K562 (cell line): ENCODE data around the gene TIAM1. TPM values are rescaled to one million over a fixed set of nuclear protein-coding genes. Genes with fewer than 3 reads are reported as not detected.
A peak's percentile ranks its signal among the peaks of the same experiment; 100 is the strongest.

Experiments used
- ATAC-seq: fragments of 200-7000 bp; cut with Tn5 transposase; 3 replicates; pipeline ENCODE4 v1.9.1; 2020; ENCODE audit warnings: moderate library complexity
- BruUV-seq: library from RNA; stranded (reverse); fragments of 400-500 nt; replicated peaks from 2 replicates; lab custom pipeline; 2021; lab: Mats Ljungman, UMichigan
- CTCF ChIA-PET: fragments of 300-600 bp; formaldehyde crosslinking; extraction: SDS; loops from one replicate; lab custom pipeline; 2021; ENCODE audit warnings: low intra/inter-chr PET ratio; lab: Yijun Ruan, JAX
- POLR2A ChIA-PET: fragments of 300-600, 350-650 bp; sonication (Branson Sonifier 250); formaldehyde crosslinking; extraction: SDS; loops from one replicate; lab custom pipeline; 2021; ENCODE audit warnings: antibody characterized with exemption, inconsistent platforms; lab: Yijun Ruan, JAX
- DNase-seq, 4 experiments: peaks; one replicate each; pipeline versions ENCODE4 v3.0.0 to v3.0.0-alpha.2; 2011 to 2018; ENCODE audit warnings: low spot score in 3 of 4, mixed read lengths in 3 of 4; ENCODE audit errors: extremely low read depth in 1 of 4
- FAIRE-seq: peaks from 2 replicates; lab custom pipeline; 2011; peaks lifted over from hg19 to GRCh38; lab: Jason Lieb, UNC
- H2AFZ ChIP-seq: 2 replicates; pipeline ENCODE4 v1.6.0; 2011; ENCODE audit warnings: low read depth, low read length, control low read depth, inconsistent platforms
- H3K27ac ChIP-seq: fragments of 200-600 bp; 3 replicates; pipeline ENCODE4 v1.8.0; 2011; ENCODE audit warnings: low read depth, mild to moderate bottlenecking, control low read depth, inconsistent platforms, low read length, moderate library complexity, mixed read lengths; ENCODE audit errors: extremely low read depth
- H3K27me3 ChIP-seq, 2 experiments: fragments of 300-600 bp in 1 of 2; 2 replicates in 1 of 2; 3 replicates in 1 of 2; pipeline versions ENCODE4 v1.6.0 to v1.8.0; 2011; ENCODE audit warnings: inconsistent platforms in 2 of 2, low read length in 2 of 2, mild to moderate bottlenecking in 1 of 2, mixed read lengths in 1 of 2, moderate library complexity in 1 of 2; ENCODE audit not compliant: control insufficient read depth in 2 of 2, insufficient read depth in 2 of 2
- H3K36me3 ChIP-seq: fragments of 300-600 bp; 3 replicates; pipeline ENCODE4 v1.8.0; 2011; ENCODE audit warnings: mild to moderate bottlenecking, low read length, inconsistent platforms; ENCODE audit not compliant: control insufficient read depth, insufficient read depth
- H3K4me1 ChIP-seq, 2 experiments: fragments of 200-600 bp in 1 of 2; replicated peaks in 1 of 2; 2 replicates in 1 of 2; 3 replicates in 1 of 2; pipeline versions ENCODE4 v1.5.1 to v1.8.0; 2011; ENCODE audit warnings: inconsistent platforms in 2 of 2, low read length in 2 of 2, mild to moderate bottlenecking in 1 of 2, mixed read lengths in 1 of 2, moderate library complexity in 1 of 2; ENCODE audit not compliant: control insufficient read depth in 2 of 2, insufficient read depth in 2 of 2
- H3K4me2 ChIP-seq: 2 replicates; pipeline ENCODE4 v1.6.1; 2011; ENCODE audit warnings: low read length, control low read depth, inconsistent platforms, mixed read lengths; ENCODE audit not compliant: insufficient read depth
- H3K4me3 ChIP-seq: fragments of 200-600 bp; sonication (generic), shearing (Covaris generic); 2 replicates; pipeline ENCODE4 v1.5.1; 2016; ENCODE audit warnings: control low read depth, inconsistent platforms
- H3K79me2 ChIP-seq: fragments of 200-600 bp; 3 replicates; pipeline ENCODE4 v1.8.0; 2011; ENCODE audit warnings: low read length, inconsistent platforms; ENCODE audit not compliant: control insufficient read depth, insufficient read depth
- H3K9ac ChIP-seq, 2 experiments: 2 replicates each; pipeline versions ENCODE4 v1.6.0 to v1.6.1; 2011; ENCODE audit warnings: low read depth in 2 of 2, low read length in 2 of 2, control low read depth in 1 of 2, inconsistent platforms in 1 of 2, mild to moderate bottlenecking in 1 of 2, mixed read lengths in 1 of 2; ENCODE audit not compliant: insufficient read depth in 1 of 2
- H3K9me1 ChIP-seq: one replicate; pipeline ENCODE4 v1.6.0; 2011; ENCODE audit warnings: inconsistent platforms, mild to moderate bottlenecking, low read length, moderate library complexity; ENCODE audit not compliant: control insufficient read depth, insufficient read depth
- H3K9me3 ChIP-seq: replicated peaks from 2 replicates; pipeline ENCODE4 v1.5.1; 2011; ENCODE audit warnings: low read depth, low read length, inconsistent platforms; ENCODE audit not compliant: control insufficient read depth, insufficient read depth
- H4K20me1 ChIP-seq: replicated peaks from 2 replicates; pipeline ENCODE4 v1.6.1; 2011; ENCODE audit warnings: low read length, inconsistent platforms, mixed read lengths; ENCODE audit not compliant: control insufficient read depth, insufficient read depth
- ATF4 ChIP-seq: fragments of 450-650 bp; formaldehyde crosslinking; IDR thresholded peaks from 2 replicates; pipeline ENCODE4 v1.4.0; 2022; ENCODE audit warnings: mild to moderate bottlenecking, moderate library complexity
- CBX5 ChIP-seq: IDR thresholded peaks from 2 replicates; pipeline ENCODE4 v1.6.1; 2014; ENCODE audit warnings: low read depth, borderline replicate concordance
- CHD2 ChIP-seq: IDR thresholded peaks from 2 replicates; pipeline ENCODE4 v1.6.1; 2011; ENCODE audit warnings: low read depth, low read length
- FOXJ3 ChIP-seq: sonication (generic); formaldehyde crosslinking; IDR thresholded peaks from 2 replicates; pipeline ENCODE4 v1.4.0; 2020; ENCODE audit warnings: mild to moderate bottlenecking, missing genetic modification reagents
- MAFF ChIP-seq: IDR thresholded peaks from 2 replicates; pipeline ENCODE4 v1.6.1; 2012; ENCODE audit warnings: low read length, improper control_type of control experiment
- NCOA4 ChIP-seq: fragments of 450-650 bp; IDR thresholded peaks from 2 replicates; pipeline ENCODE4 v1.6.1; 2018; ENCODE audit warnings: mild to moderate bottlenecking; ENCODE audit not compliant: partially characterized antibody
- NFYB ChIP-seq: IDR thresholded peaks from 2 replicates; pipeline ENCODE4 v1.6.1; 2011; ENCODE audit warnings: mild to moderate bottlenecking, moderate library complexity; ENCODE audit not compliant: insufficient read length; ENCODE audit errors: extremely low read depth
- PML ChIP-seq: IDR thresholded peaks from 2 replicates; pipeline ENCODE4 v1.6.1; 2012; ENCODE audit warnings: low read length, inconsistent platforms
- SAFB2 ChIP-seq: fragments of 200-400 bp; formaldehyde crosslinking; IDR thresholded peaks from 2 replicates; pipeline ENCODE4 v1.6.1; 2018; ENCODE audit warnings: borderline replicate concordance, low read length, low read depth, moderate library complexity; ENCODE audit not compliant: severe bottlenecking
- ZC3H4 ChIP-seq: sonication (generic); formaldehyde crosslinking; IDR thresholded peaks from 2 replicates; pipeline ENCODE4 v1.9.0; 2021; ENCODE audit warnings: missing genetic modification reagents, borderline replicate concordance
- ZNF124 ChIP-seq: sonication (generic); formaldehyde crosslinking; IDR thresholded peaks from 2 replicates; pipeline ENCODE4 v1.8.1; 2022; ENCODE audit warnings: missing genetic modification reagents
- ZNF165 ChIP-seq: fragments of 250-450 bp; sonication (Bioruptor Pico); IDR thresholded peaks from 2 replicates; pipeline ENCODE4 v1.4.0; 2020; ENCODE audit warnings: borderline replicate concordance
- ZNF280A ChIP-seq: fragments of 450-650 bp; IDR thresholded peaks from 2 replicates; pipeline ENCODE4 v1.6.1; 2018; ENCODE audit warnings: mild to moderate bottlenecking, low read depth; ENCODE audit not compliant: partially characterized antibody
- ZNF431 ChIP-seq: sonication (generic); formaldehyde crosslinking; IDR thresholded peaks from 2 replicates; pipeline ENCODE4 v1.8.0; 2022; ENCODE audit warnings: mild to moderate bottlenecking, missing genetic modification reagents
- ZNF668 ChIP-seq: fragments of 250-450 bp; sonication (Bioruptor Pico); IDR thresholded peaks from 2 replicates; pipeline ENCODE4 v1.8.0; 2022; ENCODE audit warnings: mild to moderate bottlenecking, inconsistent platforms
- ZNF778 ChIP-seq: fragments of 450-650 bp; formaldehyde crosslinking; IDR thresholded peaks from 2 replicates; pipeline ENCODE4 v1.4.0; 2020; ENCODE audit warnings: mild to moderate bottlenecking, moderate library complexity
- WGBS: fragments of 100-300 bp; shearing (Covaris generic); methylation state at CpG from one replicate; pipeline ENCODE4 v1.1.6; 2016; ENCODE audit warnings: low coverage, mixed read lengths; ENCODE audit not compliant: insufficient coverage; ENCODE audit errors: missing lambda C conversion rate; 5-methylcytosine and 5-hydroxymethylcytosine counted together
- in situ Hi-C: fragments of 300-500 bp; cut with MboI; formaldehyde crosslinking; loops from 4 replicates; pipeline ENCODE4 v1.15.0; 2018; ENCODE audit warnings: inconsistent platforms, mixed read lengths
- intact Hi-C: fragments of 100-400 bp; cut with micrococcal nuclease; formaldehyde crosslinking; loops from 2 replicates; pipeline ENCODE4 v1.14.2; 2022
- polyA plus RNA-seq, 8 experiments: library from polyadenylated mRNA; depleted of rRNA in 4 of 8; stranded (reverse) in 5 of 8; unstranded in 3 of 8; fragments of >200 nt; fragmentation: Nextera tagmentation in 2 of 8; fragmentation: Illumina TruSeq in 1 of 8; extraction: Ambion mirVana in 2 of 8; extraction: Trizol in 1 of 8; gene quantifications; 2 replicates each; pipeline versions ENCODE4 v1.2.1 to v1.2.3, GENCODE V29; 2011 to 2014; ENCODE audit warnings: inconsistent platforms in 1 of 8, missing spikeins in 1 of 8
- total RNA-seq, 7 experiments: library from RNA; depleted of rRNA in 6 of 7; stranded (reverse); fragments of >200 nt in 6 of 7; fragmentation: Illumina TruSeq in 2 of 7; extraction: Trizol in 2 of 7; gene quantifications; 2 replicates each; pipeline versions ENCODE4 v1.2.1 to v1.2.3, GENCODE V29; 2011 to 2021; ENCODE audit warnings: low replicate concordance in 1 of 7

Gene TIAM1
- total and polyA plus RNA-seq, 9 of the 15 experiments (the other 6 are each of a cell fraction or from before 2014, with no cell fraction given): 0.11 TPM; not detected in 8

- TF ChIP-seq ATF4 (CRISPR knock-in tag): no peak
- TF ChIP-seq, all 486 proteins: peak for 26
Observed at GRCh38 chr21:31382060-31382459, 38.0 kb upstream of the TIAM1 start (continued).

GRCh38 chr21:31376301-31376700 is 32.2 kb upstream of the TIAM1 start:
- no peaks in the 10 kb centered on the region for H4K20me1 ChIP-seq
- TF ChIP-seq ZNF165 (CRISPR knock-in tag) (no peak), ZC3H4 (CRISPR knock-in tag) (no peak), SAFB2 (no peak), ZNF778 (CRISPR knock-in tag) (no peak), MAFF (no peak), NFYB (no peak), ZNF431 (no peak), ZNF668 (CRISPR knock-in tag) (no peak), FOXJ3 (CRISPR knock-in tag) (no peak), ZNF124 (CRISPR knock-in tag) (no peak), CBX5 (no peak), PML (no peak), CHD2 (no peak), ZNF280A (no peak), NCOA4 (no peak)
- TF ChIP-seq, all 486 proteins: peak for 0
- DNase-seq: no peak
- 3% methylated on average over 8 of the region's 8 CpGs for WGBS
- ATAC-seq: no peak
- ChIA-PET POLR2A (no interaction called here), CTCF (no interaction called here)
- H3K9me1 ChIP-seq: no peaks in the 10 kb centered on the region
- no TSS peak for BruUV-seq
- no peaks in the 10 kb centered on the region for H3K4me1 ChIP-seq
- H3K9ac ChIP-seq: no peak overlapping the region
- H3K9me3 ChIP-seq: no peaks in the 10 kb centered on the region
- in situ Hi-C loops (no loop called here), intact Hi-C loops (no loop called here)
- peaks cover 0 to 14% of the 10 kb centered on the region in 2 experiments; a peak in 2 of 5 replicates for H3K27me3 ChIP-seq
- H3K4me3 ChIP-seq: no peak overlapping the region
- H3K36me3 ChIP-seq: no peaks in the 10 kb centered on the region
- no peak overlapping the region for H3K27ac ChIP-seq
- no peak overlapping the region for H2AFZ ChIP-seq
- H3K79me2 ChIP-seq: no peaks in the 10 kb centered on the region
- no peak overlapping the region for H3K4me2 ChIP-seq
- FAIRE-seq: peak; percentile 32
